Glutamatergic neuron (in vitro differentiated cells): ENCODE results near the gene CREBZF. TPM values are rescaled to one million over a fixed set of nuclear protein-coding genes. Genes with fewer than 3 reads are reported as not detected.
"Not testable (repeated sequence)": the region's sequence is repeated elsewhere in the genome, so short reads cannot be mapped to it uniquely, and the experiment has no call there.

Source experiments
- DNase-seq: peaks from one replicate; pipeline ENCODE4 v3.0.0; 2022
- H3K27ac Mint-ChIP-seq: one replicate; pipeline ENCODE4 v1.8.0; 2020; ENCODE audit warnings: mild to moderate bottlenecking, mixed read lengths, inconsistent platforms; ENCODE audit not compliant: unreplicated experiment
- H3K27me3 Mint-ChIP-seq: one replicate; pipeline ENCODE4 v1.8.0; 2020; ENCODE audit warnings: mild to moderate bottlenecking, moderate library complexity, mixed read lengths, inconsistent platforms; ENCODE audit not compliant: unreplicated experiment
- H3K36me3 Mint-ChIP-seq: one replicate; pipeline ENCODE4 v1.8.0; 2020; ENCODE audit warnings: mild to moderate bottlenecking, mixed read lengths, inconsistent platforms; ENCODE audit not compliant: unreplicated experiment
- H3K4me1 Mint-ChIP-seq: one replicate; pipeline ENCODE4 v1.8.0; 2020; ENCODE audit warnings: mild to moderate bottlenecking, low read depth, mixed read lengths, inconsistent platforms; ENCODE audit not compliant: unreplicated experiment
- H3K4me3 Mint-ChIP-seq: one replicate; pipeline ENCODE4 v1.8.0; 2020; ENCODE audit warnings: mild to moderate bottlenecking, mixed read lengths, inconsistent platforms; ENCODE audit not compliant: unreplicated experiment
- H3K9me3 Mint-ChIP-seq: one replicate; pipeline ENCODE4 v1.8.0; 2020; ENCODE audit warnings: mild to moderate bottlenecking, moderate library complexity, mixed read lengths, inconsistent platforms; ENCODE audit not compliant: unreplicated experiment
- total RNA-seq: library from RNA; stranded (reverse); fragmentation: NEBNext Ultra II Directional; extraction: Animal tissue kit (Norgen Biotek cat#: 25700); gene quantifications from one replicate; pipeline ENCODE4 v1.2.1, GENCODE V29; 2021; ENCODE audit not compliant: unreplicated experiment
- TF ChIP-seq, protein P1 (sequence below): fragments of 200-600 bp; sonication (generic); IDR thresholded peaks from one replicate; pipeline ENCODE4 v1.5.0; 2021; ENCODE audit not compliant: partially characterized antibody, unreplicated experiment

Gene CREBZF
- total RNA-seq, 1 donor from 2014 or later, result 44.0 TPM

DNA sequence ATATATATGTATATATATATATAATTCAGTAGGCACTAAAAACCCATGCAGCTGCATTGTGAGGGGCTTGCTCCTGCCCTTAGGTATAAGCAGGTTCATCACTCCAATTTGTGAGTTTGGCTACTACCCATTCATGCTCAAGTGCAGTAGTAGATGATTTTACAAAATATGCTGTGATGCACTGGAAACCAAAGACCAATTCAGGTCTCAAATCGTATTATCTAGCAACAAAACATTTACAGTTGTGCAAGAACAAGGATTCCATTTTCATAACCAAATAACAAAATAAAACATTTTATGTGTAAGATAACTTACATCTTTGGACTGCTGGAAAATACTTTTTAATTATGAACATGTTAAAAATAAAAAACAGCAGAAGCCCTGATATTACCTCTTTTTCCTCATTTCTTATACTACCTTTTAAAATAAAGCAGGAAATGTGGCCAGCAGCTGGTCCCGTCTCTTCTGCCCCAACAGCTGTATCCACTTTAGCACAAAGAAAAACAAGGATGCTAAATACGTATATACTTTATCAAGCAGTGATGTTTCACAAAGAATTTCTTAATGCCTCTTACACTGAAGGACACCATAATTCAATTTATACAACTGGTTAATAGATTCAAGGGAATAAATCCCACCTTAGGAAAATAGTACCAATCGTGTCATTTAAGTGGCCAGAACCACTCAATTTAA lies 2.8 kb downstream of the CREBZF start:
- Mint-ChIP-seq H3K27ac (peak overlapping the region; percentile 38), H3K9me3 (peaks cover 16% of the 10 kb centered on the region), H3K36me3 (no peaks in the 10 kb centered on the region), H3K4me1 (peaks cover 5% of the 10 kb centered on the region), H3K27me3 (peaks cover 13% of the 10 kb centered on the region), H3K4me3 (peak overlapping the region; percentile 98)
- TF ChIP-seq, protein P1, sequence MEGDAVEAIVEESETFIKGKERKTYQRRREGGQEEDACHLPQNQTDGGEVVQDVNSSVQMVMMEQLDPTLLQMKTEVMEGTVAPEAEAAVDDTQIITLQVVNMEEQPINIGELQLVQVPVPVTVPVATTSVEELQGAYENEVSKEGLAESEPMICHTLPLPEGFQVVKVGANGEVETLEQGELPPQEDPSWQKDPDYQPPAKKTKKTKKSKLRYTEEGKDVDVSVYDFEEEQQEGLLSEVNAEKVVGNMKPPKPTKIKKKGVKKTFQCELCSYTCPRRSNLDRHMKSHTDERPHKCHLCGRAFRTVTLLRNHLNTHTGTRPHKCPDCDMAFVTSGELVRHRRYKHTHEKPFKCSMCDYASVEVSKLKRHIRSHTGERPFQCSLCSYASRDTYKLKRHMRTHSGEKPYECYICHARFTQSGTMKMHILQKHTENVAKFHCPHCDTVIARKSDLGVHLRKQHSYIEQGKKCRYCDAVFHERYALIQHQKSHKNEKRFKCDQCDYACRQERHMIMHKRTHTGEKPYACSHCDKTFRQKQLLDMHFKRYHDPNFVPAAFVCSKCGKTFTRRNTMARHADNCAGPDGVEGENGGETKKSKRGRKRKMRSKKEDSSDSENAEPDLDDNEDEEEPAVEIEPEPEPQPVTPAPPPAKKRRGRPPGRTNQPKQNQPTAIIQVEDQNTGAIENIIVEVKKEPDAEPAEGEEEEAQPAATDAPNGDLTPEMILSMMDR, result no peak
- DNase-seq, result no peak

DNA sequence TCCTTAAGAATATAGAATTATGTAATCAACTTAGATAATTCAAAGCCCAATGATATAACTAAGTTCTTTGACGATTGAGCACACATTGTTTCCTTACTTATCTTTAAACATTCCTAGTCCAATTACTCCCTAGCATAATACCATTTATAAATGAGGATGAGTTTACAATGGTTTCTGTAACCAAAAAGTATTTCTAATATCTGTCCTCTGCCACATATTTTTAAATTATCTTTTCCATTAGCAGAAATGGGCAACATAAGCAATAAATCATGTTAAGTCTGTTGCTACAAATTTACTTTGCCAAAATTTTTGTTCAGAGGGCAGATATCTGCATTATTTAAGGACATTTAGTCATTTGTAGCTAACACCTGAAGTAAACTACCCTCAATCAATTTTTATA lies 6.7 kb downstream of the CREBZF start:
- H3K9me3 Mint-ChIP-seq, result peaks cover 2% of the 10 kb centered on the region
- TF ChIP-seq, protein P1, result no peak
- no peak overlapping the region for H3K27ac Mint-ChIP-seq
- no peak overlapping the region for H3K4me3 Mint-ChIP-seq
- no peaks in the 10 kb centered on the region for H3K36me3 Mint-ChIP-seq
- peaks cover 5% of the 10 kb centered on the region for H3K27me3 Mint-ChIP-seq
- peaks cover 5% of the 10 kb centered on the region for H3K4me1 Mint-ChIP-seq
- DNase-seq, result no peak

DNA sequence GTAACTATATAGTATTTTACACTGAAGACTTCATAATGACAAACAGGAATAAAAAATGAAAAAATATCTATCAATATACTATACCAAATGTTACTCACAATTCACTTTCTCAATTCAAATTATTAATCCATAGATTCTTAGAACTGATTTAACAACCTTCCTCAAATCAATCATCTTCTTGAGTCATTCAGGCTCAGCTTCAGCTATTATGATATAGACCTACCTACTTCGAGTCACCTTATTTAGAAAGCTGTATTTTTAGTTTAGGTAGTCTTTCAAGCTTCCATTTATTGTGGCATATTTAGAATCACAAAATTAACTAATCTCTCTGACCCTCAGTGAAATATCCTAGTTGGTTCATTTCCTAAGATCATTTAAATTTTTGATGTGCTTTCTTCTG lies 8.2 kb downstream of the CREBZF start:
- H3K4me3 Mint-ChIP-seq, result no peak overlapping the region
- TF ChIP-seq, protein P1, result no peak
- H3K4me1 Mint-ChIP-seq, result peaks cover 5% of the 10 kb centered on the region
- DNase-seq, result no peak
- no peaks in the 10 kb centered on the region for H3K36me3 Mint-ChIP-seq
- peaks cover 2% of the 10 kb centered on the region for H3K27me3 Mint-ChIP-seq
- H3K9me3 Mint-ChIP-seq, result no peaks in the 10 kb centered on the region
- H3K27ac Mint-ChIP-seq, result no peak overlapping the region

DNA sequence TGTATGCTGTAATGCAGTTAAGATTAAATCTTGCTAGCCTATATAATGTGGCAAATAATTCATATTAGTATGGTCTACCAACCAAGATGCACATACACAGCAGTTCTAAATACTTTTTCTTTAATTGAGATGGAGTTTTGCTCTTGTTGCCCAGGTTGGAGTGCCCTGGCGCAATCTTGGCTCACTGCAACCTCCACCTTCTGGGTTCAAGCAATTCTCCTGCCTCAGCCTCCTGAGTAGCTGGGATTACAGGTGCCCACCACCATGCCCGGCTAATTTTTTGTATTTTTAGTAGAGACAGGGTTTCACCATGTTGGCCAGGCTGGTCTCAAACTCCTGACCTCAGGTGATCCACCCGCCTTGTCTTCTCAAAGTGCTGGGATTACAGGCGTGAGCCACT lies 10.6 kb downstream of the CREBZF start:
- not testable (repeated sequence) for H3K4me1 Mint-ChIP-seq, DNase-seq, H3K4me3 Mint-ChIP-seq, H3K27me3 Mint-ChIP-seq, H3K27ac Mint-ChIP-seq, H3K9me3 Mint-ChIP-seq, H3K36me3 Mint-ChIP-seq

DNA sequence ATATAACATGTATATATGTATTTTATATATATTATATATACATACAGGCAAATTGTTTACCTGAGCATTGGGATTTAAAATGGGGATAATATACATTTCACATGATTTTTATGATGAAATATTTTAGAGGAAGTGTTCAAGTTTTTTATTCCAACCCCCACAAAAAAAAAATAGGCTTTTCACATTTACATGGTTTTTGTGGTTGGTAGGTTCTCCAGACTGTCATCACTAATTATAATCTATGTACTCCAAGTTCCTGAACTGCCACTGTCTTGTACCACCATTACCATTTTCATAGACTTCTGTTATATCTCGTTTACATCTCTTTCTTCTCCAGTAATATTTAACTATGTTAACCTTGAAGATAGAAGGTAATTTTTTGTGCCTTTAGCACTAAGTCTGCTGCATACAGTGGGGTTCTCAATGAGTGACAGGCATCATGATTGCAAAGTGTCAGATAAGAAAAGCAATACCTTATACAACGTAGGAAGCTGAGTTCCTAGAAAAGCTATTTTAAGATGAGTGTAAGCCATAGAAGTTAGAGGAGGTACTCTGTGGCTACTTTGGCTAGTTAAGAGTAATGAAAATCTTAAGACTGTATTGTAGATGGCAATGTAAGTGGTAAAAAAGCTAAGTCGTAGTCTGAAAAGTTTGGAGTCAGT lies 12.0 kb downstream of the CREBZF start:
- no peak overlapping the region for H3K27ac Mint-ChIP-seq
- peaks cover 3% of the 10 kb centered on the region for H3K27me3 Mint-ChIP-seq
- H3K4me1 Mint-ChIP-seq, result no peaks in the 10 kb centered on the region
- no peaks in the 10 kb centered on the region for H3K36me3 Mint-ChIP-seq
- no peak for DNase-seq
- TF ChIP-seq, protein P1, result no peak
- no peak overlapping the region for H3K4me3 Mint-ChIP-seq
- no peaks in the 10 kb centered on the region for H3K9me3 Mint-ChIP-seq
